Brain pericyte (primary cell): ENCODE measurements around the gene RD3L.
A peak's percentile ranks its signal among the peaks of the same experiment; 100 is the strongest.
"Not testable (repeated sequence)": the region's sequence is repeated elsewhere in the genome, so short reads cannot be mapped to it uniquely, and the experiment has no call there.

Source experiments
- DNase-seq: peaks from one replicate; pipeline ENCODE4 v3.0.0-alpha.2; 2012; ENCODE audit warnings: low read depth, low spot score

Gene RD3L

DNA sequence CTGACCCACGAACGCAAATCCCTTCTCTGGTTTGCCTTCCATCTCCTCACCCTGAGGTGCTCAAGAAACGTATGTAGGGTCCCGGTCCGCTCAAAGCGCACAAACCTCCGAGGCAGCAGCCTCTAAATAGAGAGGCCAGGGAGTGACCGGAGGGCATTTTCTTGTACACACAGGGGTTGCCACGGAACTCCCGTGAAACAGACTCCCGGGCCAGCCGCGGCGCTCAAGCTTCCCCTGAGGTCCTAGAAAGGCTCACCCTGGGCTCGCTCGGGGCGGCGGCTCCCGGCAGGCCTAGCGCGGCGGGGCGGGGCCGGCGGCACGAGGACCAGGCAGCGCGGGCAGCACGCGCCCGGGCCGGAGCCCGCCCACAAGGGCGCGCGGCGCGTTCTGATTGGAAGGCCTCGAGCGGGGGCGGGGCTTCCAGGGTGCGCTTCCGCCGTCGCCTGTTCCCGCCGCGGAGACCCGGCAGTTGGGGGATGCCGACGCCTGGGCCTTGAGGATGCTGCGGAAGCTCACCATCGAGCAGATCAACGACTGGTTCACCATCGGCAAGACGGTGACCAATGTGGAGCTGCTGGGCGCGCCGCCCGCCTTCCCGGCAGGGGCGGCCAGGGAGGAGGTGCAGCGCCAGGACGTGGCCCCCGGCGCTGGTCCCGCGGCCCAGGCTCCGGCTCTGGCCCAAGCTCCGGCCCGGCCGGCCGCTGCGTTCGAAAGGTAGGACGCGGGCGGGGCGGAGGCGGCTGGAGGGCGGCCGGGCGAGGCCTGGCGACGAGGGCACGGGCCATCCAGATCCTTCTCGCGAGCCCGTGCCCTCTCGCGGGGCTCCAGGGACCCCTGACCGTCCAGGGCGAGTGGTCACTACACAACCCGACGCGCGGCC is 14.1 kb downstream of the RD3L start, which contains the start of gene TDRD9:
TSS of gene TDRD9 (plus strand) at position 446 of the 880 bp plus-strand sequence. CDS start at position 500, 54 bp downstream.
- no peak for DNase-seq

DNA sequence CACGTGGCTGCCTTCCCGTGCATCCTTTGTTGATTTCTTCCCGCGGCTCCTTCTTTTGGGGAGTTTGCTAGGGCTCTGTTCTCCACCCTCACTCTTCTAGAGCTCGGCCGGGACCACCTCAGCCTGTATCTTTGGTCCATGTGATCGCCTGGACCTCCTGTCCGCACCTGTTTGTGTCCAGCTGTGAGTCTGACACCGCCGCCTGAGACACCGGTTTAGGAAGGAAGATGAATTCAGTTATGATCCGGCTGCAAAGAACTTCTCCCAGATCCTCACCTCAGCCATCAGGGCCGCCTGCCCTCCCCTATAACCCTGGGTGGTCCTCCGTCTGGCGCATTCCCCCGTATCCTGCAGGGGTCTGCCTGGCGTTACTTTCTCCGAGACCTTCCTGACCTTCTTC is 14.8 kb downstream of the RD3L start:
- DNase-seq = no peak

DNA sequence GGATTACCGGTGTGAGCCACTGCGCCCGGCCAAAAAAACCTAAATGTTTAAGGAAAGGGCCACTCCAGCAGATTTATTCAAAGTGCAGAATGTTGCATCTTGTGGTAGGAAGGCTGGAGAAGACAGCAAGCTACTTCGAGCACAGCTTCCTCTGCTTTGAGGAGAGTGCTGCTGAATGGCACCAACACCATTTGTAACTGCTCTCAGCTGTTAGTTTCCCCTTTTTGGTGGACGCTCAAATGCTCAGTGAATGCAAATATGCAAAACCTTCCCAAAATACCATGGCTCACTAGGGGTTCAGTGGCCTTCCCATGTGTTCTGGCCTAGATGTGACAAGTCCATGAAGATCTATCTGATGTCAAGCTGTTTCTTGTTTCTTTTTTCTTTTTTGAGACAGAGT is 17.0 kb downstream of the RD3L start:
- no peak for DNase-seq

DNA sequence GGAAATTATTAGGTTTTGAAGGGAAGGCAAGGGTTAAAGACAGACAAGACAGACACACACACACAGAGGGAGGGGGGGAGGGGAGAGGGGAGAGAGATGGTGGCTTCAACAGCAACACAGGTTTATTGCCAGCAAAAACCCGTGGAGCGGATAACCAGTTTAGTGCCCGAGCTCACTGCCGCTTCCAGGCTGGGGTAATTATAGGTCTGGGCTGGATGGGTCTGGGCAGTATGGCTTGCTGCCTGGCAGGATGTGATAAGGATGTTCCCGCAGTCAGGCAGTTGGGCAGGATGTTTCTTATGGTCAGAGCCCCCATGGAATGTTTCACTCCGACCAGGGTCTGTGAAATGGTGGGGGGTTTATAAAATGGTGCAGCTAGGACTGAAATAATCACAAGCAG is 18.5 kb downstream of the RD3L start:
- no peak for DNase-seq

DNA sequence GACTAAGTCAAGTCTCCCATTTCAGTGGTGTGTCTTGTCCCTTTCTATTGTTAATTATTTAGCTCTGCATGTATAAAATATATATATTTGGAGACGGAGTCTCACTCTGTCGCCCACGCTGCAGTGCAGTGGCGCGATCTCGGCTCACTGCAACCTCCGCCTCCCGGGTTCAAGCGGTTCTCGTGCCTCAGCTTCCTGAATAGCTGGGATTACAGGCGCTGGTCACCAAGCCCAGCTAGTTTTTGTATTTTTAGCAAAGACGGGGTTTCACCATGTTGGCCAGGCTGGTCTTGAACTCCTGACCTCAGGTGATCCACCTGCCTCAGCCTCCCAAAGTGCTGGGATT is 20.5 kb downstream of the RD3L start:
- not testable (repeated sequence) for DNase-seq

DNA sequence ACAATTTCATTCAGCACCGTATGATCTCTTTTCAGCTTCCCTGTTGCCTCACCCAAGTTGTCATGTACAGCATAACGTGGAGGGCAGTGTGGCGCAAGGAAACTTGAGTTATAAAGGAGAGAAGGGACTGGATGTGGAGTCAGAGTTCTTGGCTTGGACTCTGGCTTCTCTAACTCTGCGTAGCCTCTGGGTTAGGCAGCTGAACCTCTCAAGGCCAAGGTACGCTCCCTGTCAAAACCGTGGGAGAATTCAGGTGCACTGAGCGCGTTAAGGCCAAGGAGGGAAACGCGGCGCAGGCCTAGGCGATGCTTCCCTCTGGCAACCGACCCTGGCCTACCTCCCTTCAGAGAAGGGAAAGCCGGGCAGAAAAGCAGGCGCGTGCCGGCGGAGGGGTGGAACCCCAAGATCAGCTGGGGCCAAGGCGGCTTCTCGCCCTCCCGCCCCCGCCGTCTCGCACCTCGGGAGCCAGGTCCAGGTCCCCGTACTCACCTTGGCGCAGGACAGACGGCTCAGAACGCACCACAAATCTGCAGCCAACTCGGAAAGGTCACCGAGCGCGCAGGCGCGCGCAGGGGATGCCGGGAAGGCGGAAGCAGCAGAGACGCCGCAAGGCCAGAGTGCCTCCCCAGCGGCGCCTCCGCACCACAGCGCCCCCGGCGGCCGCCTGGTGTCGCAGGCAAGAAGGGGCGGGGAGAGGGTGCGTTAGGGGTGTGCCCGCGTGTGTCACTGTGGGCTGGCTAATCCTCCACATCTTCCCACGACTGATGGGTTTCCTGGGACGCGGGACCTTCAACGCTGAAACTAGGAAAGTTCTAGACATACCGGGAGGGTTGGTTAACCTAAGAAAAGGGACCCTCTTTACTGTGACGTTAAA is 21.1 kb downstream of the RD3L start:
- DNase-seq = peak; percentile 82

DNA sequence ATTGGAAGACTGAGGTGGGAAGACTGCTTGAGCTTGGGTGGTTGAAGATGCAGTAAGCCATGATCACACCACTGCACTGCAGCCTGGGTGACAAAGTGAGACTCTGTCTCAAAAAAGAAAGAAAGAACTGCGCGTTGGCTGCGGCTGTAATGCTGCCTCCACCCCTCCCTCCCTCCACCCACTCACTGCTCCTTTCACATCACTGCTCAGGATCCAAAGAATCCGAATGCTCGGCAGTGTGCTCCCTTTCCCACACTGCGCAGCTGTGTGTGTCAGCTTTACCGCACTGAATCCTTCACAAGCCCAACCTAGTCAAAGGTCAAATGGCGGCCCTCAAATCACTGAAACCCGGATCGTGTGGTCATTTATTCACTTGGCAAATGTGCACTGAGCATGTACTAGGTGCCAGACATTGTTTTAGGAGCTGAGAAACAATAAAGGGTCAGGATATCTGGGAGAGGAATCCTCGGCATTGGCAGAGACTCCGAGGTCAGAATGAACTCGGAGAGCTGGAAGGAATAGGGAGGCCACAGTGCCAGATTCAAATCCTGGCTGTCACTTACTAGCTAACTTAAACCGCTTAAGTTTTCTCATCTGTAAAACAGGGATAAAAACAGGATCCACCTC is 25.6 kb downstream of the RD3L start:
- no peak for DNase-seq

DNA sequence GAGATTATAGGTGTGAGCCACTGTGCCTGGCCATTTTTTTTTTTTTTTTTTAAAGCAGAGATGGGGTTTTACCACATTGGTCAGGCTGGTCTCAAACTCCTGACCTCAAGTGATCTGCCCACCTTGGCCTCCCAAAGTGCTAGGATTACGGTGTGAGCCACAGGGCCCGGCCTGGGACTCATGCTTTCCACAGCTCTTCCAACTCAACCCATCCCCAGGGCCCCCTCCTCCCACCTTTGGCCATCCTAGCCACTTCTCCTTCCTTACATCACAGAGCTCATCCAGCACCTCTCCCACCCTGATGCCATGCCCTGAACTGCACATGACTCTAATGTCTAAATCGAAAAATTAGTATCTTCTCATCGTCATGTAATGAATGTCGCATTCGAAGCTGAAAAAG is 26.7 kb downstream of the RD3L start:
- DNase-seq = no peak

DNA sequence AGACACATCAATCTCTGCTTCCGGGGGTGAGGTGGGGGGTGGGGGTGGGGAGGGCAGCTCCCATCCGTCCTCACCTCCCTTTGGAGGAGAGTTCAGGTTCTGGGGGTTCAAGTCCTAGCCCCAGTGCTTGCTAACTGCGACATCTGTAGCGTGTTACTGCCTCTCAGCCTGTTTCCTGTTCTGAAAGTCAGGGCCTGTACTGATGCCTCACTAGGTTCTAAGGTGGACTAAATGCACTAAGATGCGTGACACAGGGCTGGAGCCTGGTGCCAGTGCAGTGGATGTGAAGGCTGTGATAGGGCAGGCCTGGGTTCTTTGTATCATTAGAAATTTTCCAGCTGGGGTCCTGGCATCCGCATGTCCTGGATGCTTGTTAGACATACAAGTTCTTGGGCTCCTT is 31.3 kb downstream of the RD3L start:
- DNase-seq = no peak

DNA sequence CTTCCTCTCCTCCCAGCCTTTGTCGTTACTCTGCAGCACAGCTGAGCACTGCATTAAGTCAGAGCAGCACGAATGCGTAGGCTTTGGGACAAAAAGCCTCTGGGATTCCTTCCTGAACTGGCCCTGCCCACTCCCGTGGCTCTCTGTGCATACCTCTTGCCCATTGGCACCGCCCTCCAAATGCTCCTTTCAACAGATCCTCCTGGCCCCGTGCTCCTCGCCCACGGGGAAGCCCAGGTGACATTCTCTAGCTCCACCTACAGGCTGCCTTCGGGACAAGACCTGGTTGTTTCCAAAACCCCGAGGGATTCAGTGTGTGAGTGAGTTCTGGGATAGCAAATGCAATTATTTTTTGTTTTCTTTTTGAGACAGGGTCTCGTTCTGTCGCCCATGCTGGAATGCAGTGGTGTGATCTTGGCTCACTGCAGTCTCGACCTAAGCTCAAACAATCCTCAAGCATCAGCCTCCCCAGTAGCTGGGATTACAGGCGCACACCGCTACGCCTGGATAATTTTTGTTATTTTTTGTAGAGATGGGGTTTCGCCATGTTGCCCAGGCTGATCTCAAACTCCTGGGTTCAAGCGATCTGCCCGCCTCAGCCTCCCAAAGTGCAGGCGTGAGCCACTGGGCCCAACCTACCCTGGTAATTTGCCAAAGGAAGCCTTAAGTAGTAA is 31.9 kb downstream of the RD3L start:
- no peak for DNase-seq

DNA sequence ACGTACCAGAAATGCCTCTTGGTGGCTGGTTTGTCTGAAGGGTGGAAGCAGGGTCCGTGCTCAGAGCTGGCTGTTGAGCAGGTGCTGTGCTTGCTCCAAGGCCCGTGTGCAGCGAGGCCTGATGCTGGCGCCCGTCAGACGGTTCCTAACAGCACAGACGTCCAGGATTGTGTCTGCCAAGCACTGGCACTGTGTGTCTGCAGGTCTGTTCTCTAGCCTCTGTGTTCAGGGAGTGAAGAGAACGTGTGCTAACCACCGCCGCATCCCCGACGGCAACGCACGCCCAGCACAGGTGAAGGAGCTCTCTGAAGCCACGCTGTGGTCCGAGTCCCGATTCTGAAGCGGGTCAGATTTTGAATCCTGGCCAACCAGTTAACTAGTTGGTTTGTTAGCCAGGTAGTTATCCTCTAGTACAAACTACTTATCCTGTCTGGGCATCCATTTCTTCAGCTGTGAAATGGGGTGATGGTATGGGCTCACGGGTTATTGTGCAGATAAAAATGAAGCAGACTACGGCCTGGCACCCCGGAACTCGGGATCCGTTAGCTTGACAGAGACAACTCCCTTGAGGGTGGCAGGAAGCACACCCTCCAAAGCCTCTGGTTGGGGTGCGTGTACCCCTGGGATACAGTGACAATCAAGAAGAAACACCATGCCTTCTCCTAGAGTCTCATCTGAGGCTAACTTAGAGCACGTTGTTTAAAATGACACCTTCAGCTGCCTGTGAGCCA is 32.6 kb downstream of the RD3L start:
- no peak for DNase-seq

DNA sequence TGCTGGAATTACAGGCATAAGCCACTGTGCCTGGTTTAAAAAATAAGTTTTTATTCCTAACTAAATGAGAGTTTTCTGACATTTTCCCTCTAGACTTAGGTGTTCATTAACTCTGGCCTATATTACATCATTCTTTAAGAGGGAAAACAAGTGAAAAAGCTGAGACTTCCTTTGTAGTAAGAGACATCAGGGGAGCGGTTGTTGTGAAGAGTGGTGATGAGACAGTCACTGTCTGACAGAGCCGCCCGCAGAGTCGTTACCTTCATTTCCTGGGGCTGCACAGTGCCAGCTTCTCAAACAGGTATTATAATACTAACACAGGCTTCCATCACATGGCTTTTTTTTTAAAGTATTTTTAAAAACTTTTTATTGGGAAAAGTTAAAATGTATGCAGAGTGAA is 33.7 kb downstream of the RD3L start:
- DNase-seq = no peak

DNA sequence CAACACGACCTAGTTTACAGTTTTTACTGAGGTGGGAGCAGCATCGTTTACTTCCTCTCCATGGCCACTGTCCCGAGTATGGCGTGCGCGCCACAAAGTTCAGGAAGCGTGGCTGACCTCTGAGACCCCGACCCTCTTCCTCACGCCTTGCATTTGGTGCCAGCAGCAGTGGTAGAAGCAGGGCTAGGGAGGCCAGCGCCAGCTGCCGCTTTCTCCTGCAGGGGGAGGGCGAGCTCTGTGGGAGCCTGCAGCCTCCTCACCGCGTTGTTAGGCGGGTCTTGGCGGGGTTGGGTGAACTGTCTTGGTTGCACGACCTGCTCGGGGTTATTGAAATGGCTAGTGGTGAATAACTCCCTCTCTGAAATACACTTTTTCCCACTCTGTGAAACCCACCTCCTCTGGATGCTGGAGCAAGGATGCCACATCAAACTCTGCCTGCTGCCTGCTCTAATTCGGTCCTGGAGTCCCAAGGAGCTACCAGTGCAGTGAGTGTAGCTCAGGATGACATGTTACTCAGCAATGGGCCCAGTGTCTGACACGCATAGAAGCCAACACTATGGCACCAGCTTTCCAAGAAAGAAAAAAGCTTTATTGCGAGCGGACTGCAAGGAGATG is 36.4 kb downstream of the RD3L start:
- DNase-seq = no peak

DNA sequence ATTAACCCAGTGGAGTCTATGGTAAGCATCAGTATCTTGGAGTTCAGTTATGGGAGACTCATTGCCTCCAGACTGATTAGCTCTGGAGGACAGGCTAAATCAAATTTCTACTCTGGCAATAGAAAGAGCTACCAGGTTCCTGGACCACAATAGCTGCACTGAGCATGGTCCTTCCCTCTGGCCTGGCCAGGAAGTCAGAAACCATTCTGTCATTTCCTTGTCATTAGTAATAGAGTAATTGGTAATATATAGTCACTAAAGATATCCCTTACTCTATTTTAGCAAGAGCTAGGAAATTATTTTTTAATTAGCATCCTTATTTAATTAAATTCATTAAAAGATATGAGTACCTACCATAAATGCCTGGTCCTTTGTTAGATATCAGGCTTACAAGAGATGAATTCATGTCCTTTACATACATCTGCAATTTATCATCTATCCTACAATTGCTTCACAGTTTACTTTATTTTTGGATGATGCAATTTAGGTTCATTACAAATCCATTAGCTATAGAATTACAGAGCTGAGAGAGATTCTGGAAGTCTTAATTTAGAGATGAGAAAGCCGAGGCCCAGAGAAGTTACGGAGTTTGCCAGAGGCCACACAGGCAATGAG is 37.7 kb downstream of the RD3L start:
- no peak for DNase-seq

DNA sequence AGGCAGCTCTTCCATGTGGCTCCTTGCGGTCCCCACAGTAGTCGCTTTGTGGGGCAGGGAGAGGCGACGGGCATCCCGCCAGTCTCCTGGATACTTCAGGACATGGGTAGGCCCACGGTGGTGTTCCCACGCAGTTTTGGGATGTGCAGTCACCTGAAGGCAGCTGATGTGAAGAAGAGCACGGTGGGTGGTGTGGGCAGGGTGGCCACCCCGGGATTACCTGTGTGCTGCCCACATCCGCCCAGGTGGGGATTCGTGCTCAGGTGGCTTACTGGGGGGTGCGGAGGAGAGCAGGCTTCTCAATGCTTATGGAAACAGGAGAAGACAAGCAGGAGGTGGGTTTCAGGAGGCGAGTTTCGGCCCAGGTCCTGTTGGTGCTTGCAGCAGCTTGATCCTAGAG is 42.5 kb downstream of the RD3L start:
- DNase-seq = no peak

DNA sequence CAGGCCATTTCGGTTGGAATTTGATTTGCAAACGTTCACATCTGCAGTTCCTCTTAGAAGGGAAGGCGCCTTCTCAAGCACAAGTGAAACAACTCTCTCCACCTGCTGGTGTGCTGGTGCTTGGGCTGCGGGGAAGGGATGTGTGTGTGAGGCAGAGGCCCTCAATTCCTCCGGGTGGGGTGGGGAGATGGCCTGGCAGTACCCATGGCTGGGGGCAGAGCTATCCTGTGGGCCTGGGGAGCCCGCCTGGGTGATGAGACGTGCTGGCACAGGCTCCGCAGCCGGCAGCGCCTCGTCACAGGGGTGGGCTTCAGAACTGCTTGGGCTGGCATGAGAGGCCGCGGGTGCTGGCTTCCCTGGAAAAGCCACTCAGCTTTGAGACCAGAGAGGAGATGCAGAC is 43.0 kb downstream of the RD3L start:
- DNase-seq = no peak

DNA sequence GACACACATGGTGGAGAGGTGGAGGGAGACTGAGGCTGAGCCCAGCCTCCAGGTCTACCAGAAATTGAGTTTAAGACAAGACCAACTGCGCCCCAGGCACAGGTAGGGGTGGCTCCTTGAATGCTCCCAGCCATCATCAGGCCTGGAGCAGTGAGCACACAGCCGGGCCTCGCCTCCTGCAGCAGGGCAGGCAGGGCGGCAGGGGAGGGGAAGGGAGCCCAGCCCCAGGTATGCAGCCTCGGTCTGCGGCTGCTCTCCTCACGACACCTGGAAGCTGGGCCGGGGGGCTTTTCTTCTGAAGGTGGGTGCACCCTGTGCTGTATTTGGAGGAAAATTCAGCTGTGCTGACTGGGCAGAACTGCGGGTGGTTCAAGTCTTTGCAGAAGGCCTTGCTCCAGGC is 43.6 kb downstream of the RD3L start:
- DNase-seq = no peak

DNA sequence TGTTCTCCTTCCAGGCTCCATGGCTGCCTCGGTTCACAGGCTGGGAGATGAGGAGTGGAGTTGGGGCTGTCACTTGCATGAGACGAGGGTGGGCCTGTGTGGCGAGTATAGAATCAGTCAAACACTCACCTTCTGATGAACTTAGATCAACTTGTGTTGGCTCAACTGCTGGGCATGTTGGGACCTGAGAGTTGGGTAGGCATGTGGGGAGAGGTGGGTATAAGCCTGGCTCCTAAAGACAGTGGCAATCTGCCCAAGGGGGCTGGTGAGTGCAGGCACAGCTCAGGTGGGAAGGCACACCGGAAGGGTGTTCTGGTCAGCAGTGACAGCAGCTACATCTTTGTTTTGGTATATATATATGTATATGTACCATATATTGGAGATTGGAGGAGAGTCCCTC is 44.1 kb downstream of the RD3L start:
- no peak for DNase-seq

DNA sequence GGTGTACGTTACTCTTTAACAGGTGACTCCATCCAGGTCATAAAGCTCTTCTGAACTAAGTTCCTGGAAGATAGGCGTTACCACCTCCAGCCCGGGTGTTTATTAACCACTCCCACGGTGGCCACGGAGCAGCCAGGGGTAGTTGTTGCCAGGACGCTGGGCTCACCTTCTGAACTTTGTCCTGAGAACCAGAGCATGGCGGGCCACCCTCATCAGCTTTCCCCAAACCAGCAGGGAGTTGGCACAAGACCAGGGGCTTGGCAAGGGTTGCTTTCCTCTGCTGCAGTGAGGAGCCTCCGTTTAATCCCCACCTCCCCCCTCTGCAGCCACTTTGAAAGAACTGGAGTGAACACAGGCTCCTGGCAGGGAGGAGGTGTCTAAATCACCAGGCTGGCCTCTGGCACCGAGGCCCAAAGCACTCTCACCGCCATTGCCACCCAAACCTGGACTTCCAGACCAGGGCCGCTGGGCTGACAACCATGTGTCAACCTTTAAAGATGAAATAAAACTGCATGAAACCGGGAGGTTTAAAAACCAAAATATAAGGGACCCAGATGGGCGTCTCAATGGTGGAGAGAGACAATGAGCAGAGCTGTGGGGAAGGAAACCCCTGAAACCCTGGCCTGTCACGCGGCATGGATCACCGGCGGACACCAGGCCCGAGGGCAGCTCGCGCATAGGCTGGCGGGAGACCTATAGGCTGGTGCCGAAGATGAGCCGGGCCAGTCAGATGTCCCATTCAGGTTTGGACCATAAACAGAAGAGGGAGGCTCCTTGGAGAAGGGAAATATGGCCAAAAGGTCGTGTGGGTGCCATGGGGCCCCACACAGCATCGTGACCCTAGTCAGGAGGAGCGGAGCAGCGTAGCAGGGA is 45.0 kb downstream of the RD3L start:
- no peak for DNase-seq
